ENCODE data around the gene SLC66A2. TPM values are rescaled to one million over a fixed set of nuclear protein-coding genes. Genes with fewer than 3 reads are reported as not detected.

Gene SLC66A2
- total RNA-seq, 1 experiment from 2014 or later = 13.0 TPM

- Histone ChIP-seq H3K79me2 (ENCODE audit: insufficient read depth, low read length) (no peaks in the 10 kb centered on the region), H2BK120ac (ENCODE audit: low read depth, low read length, poor library complexity, severe bottlenecking) (no peak overlapping the region), H2BK5ac (ENCODE audit: insufficient read length, low read length) (no peak overlapping the region), H3K4ac (ENCODE audit: low read depth, low read length) (no peak overlapping the region), H4K8ac (replicated peaks; ENCODE audit: insufficient read length, low read depth, low read length) (no peak overlapping the region), H3K9ac (ENCODE audit: extremely low read depth, insufficient read length, low read length) (no peak overlapping the region), H3K4me2 (ENCODE audit: insufficient read depth, insufficient read length, low read length) (no peak overlapping the region), H2AK5ac (ENCODE audit: insufficient read length, low read length) (no peak overlapping the region), H3K9me3 (ENCODE audit: control insufficient read depth, low read depth, low read length) (no peaks in the 10 kb centered on the region), H4K5ac (ENCODE audit: insufficient read length, low read depth, low read length) (no peak overlapping the region), H4K91ac (ENCODE audit: insufficient read length, low read depth, low read length) (no peak overlapping the region), H3K27me3 (ENCODE audit: insufficient read depth, low read length) (no peaks in the 10 kb centered on the region), H3K18ac (ENCODE audit: insufficient read length, low read depth, low read length) (no peak overlapping the region), H3K14ac (ENCODE audit: insufficient read depth, low read length) (no peak overlapping the region; the same call in 1 of the 2 replicates), H4K20me1 (ENCODE audit: control insufficient read depth, insufficient read depth, insufficient read length) (no peaks in the 10 kb centered on the region), H3K23me2 (ENCODE audit: insufficient read length, low read depth, low read length, poor library complexity, severe bottlenecking) (no peaks in the 10 kb centered on the region), H3K23ac (ENCODE audit: insufficient read length, low read depth, low read length) (no peak overlapping the region), H2BK20ac (ENCODE audit: low read depth, low read length, poor library complexity, severe bottlenecking) (no peak overlapping the region), H3K79me1 (ENCODE audit: insufficient read depth, low read depth, low read length, poor library complexity, severe bottlenecking) (no peaks in the 10 kb centered on the region), H3K56ac (ENCODE audit: insufficient read length, low read depth, low read length) (no peak overlapping the region), H2BK12ac (ENCODE audit: insufficient read length, low read depth, low read length) (no peak overlapping the region), H3T11ph (ENCODE audit: low read length) (no peak overlapping the region), H2AFZ (ENCODE audit: low read length) (no peak overlapping the region), H3K27ac (ENCODE audit: insufficient read length, low read depth, low read length) (no peak overlapping the region), H3K4me1 (ENCODE audit: insufficient read depth, low read length) (no peaks in the 10 kb centered on the region), H2BK15ac (ENCODE audit: low read depth, low read length) (no peak overlapping the region)
- Mint-ChIP-seq H3K27me3 (ENCODE audit: low read depth) (peaks cover 21% of the 10 kb centered on the region), H3K27ac (no peak overlapping the region), H3K36me3 (ENCODE audit: insufficient read depth in 1 of 3, low read depth in 3 of 3) (no peaks in the 10 kb centered on the region), H3K4me3 (no peak overlapping the region), H3K9me3 (no peaks in the 10 kb centered on the region; a peak in 1 of 5 replicates), H3K4me1 (no peaks in the 10 kb centered on the region)
- WGBS (ENCODE audit: extremely low coverage, insufficient read length, low lambda C conversion rate) = no CpG with 5 or more reads among the region's 102 CpGs
- no peak for TF ChIP-seq CTCF (conservative IDR thresholded peaks at IDR 0.05)
- peak; percentile 39 for DNase-seq
Observed at GRCh38 chr18:79863161-79864005, 88.1 kb downstream of the SLC66A2 start.
